Memory B cell (primary cell): ENCODE results near the gene FTHL17.

Experiments
- ATAC-seq: fragments of 150-1000 bp; cut with Tn5 transposase; 2 replicates; pipeline ENCODE4 v1.10.0; 2021; ENCODE audit warnings: low read depth, mild to moderate bottlenecking, moderate library complexity
- DNase-seq, 2 donors: peaks; one replicate each; pipeline ENCODE4 v3.0.0; 2022; ENCODE audit warnings: low spot score in 2 of 2
- H3K27ac Mint-ChIP-seq: one replicate; pipeline ENCODE4 v1.8.0; 2022; ENCODE audit warnings: mild to moderate bottlenecking, moderate library complexity, mixed read lengths
- H3K27me3 Mint-ChIP-seq: one replicate; pipeline ENCODE4 v1.8.0; 2022; ENCODE audit warnings: mixed read lengths
- H3K36me3 Mint-ChIP-seq: one replicate; pipeline ENCODE4 v1.8.0; 2022; ENCODE audit warnings: mild to moderate bottlenecking, mixed read lengths
- H3K4me1 Mint-ChIP-seq: one replicate; pipeline ENCODE4 v1.8.0; 2022; ENCODE audit warnings: mixed read lengths
- H3K4me3 Mint-ChIP-seq: one replicate; pipeline ENCODE4 v1.8.0; 2022; ENCODE audit warnings: mild to moderate bottlenecking, moderate library complexity, mixed read lengths
- H3K9me3 Mint-ChIP-seq: one replicate; pipeline ENCODE4 v1.8.0; 2022; ENCODE audit warnings: mixed read lengths

The FTHL17 gene

DNA sequence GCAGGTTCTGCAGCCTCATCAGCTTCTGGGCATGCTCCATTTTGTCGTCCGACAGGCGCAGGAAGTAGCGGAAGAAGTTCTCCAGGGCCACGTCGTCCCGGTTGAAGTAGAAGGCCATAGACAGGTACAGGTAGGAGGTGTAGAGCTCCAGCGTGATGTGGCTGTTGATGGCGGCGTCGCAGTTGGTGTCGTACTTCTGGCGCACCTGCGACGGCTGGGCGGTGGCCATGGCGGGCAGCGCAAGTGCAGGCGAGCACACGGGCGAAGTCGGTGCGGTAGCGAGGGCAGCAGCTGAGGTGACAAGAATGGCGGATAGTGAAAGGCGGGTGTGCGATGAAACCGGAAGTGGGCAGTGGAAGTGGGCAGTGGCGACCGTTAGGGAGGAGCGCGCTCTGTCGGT lies at the start of gene FTHL17:
Gene FTHL17 (minus strand): TSS at position 317 of the 400 bp plus-strand sequence. CDS start 88 bp downstream, at position 229.
- H3K27me3 Mint-ChIP-seq, result no peaks in the 10 kb centered on the region
- H3K9me3 Mint-ChIP-seq, result peaks cover 7% of the 10 kb centered on the region
- peaks cover 3% of the 10 kb centered on the region for H3K4me1 Mint-ChIP-seq
- no peak for DNase-seq
- H3K36me3 Mint-ChIP-seq, result no peaks in the 10 kb centered on the region
- H3K4me3 Mint-ChIP-seq, result no peak within 1 kb of the TSS
- H3K27ac Mint-ChIP-seq, result no peak within 1 kb of the TSS
- ATAC-seq, result no peak

DNA sequence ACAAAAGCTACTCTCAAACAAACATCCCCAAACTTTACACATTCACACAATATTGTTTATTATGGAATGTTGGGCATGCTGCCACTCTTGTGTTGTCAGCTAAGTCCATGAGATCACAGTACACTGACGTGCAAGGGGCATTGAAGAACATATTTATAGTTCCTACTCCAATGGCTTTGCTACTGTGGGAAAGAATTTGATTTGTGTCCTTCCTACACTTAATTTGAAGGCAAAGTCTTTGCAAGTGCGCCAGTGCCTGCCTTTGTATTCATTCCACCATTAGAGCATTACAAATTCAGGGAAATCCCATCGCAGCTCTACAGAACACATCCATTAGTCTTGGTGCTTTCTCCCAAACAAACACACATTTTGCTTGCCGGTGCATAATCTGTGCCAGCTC lies 45.4 kb upstream of the FTHL17 start:
- no peak overlapping the region for H3K27ac Mint-ChIP-seq
- H3K36me3 Mint-ChIP-seq, result no peaks in the 10 kb centered on the region
- no peaks in the 10 kb centered on the region for H3K9me3 Mint-ChIP-seq
- peaks cover 12% of the 10 kb centered on the region for H3K27me3 Mint-ChIP-seq
- ATAC-seq, result no peak
- H3K4me3 Mint-ChIP-seq, result no peak overlapping the region
- H3K4me1 Mint-ChIP-seq, result no peaks in the 10 kb centered on the region
- no peak for DNase-seq

DNA sequence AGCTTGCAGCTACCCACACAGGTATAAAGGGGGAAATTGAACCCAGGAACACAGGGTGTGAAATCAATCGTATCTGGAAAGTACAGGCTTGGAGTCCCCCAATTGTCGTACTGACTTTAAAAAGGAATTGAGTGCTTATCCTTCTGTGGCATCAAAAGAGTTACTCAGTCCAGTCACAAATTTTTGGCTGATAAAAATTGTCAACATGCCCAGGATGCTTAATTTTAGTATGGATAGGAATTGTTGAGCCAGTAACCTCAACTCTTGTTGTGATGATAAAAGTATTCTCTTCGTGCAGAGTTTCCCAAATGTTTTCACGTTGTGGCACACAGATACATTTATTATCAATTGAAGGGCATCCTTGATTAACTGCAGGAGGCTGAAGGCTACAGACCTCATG lies 43.6 kb upstream of the FTHL17 start:
- H3K27ac Mint-ChIP-seq, result no peak overlapping the region
- peaks cover 12% of the 10 kb centered on the region for H3K27me3 Mint-ChIP-seq
- no peak for ATAC-seq
- no peak overlapping the region for H3K4me3 Mint-ChIP-seq
- H3K36me3 Mint-ChIP-seq, result no peaks in the 10 kb centered on the region
- H3K4me1 Mint-ChIP-seq, result no peaks in the 10 kb centered on the region
- H3K9me3 Mint-ChIP-seq, result no peaks in the 10 kb centered on the region
- DNase-seq, result no peak

DNA sequence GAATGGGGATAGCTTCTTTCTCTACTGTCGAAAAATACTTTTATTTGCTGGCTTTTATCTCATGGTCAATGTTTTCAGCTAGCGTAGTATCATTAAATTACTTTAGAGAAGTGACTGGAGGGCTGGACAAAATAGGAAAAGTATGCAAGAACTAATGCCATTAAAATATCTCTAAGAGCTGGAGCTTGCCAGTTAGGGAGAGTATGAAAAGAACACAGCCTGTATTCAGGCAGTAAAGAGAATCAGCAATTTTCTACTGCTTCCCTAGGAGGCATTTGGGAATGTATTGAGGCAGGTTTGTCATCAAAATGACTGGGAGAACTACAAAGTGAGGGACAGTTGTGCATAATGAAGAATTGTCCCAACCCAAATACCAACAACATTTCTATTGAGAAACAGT lies 43.0 kb upstream of the FTHL17 start:
- H3K36me3 Mint-ChIP-seq, result no peaks in the 10 kb centered on the region
- no peaks in the 10 kb centered on the region for H3K9me3 Mint-ChIP-seq
- ATAC-seq (no peak), DNase-seq (no peak)
- peaks cover 12% of the 10 kb centered on the region for H3K27me3 Mint-ChIP-seq
- no peak overlapping the region for H3K4me3 Mint-ChIP-seq
- no peak overlapping the region for H3K27ac Mint-ChIP-seq
- no peaks in the 10 kb centered on the region for H3K4me1 Mint-ChIP-seq

DNA sequence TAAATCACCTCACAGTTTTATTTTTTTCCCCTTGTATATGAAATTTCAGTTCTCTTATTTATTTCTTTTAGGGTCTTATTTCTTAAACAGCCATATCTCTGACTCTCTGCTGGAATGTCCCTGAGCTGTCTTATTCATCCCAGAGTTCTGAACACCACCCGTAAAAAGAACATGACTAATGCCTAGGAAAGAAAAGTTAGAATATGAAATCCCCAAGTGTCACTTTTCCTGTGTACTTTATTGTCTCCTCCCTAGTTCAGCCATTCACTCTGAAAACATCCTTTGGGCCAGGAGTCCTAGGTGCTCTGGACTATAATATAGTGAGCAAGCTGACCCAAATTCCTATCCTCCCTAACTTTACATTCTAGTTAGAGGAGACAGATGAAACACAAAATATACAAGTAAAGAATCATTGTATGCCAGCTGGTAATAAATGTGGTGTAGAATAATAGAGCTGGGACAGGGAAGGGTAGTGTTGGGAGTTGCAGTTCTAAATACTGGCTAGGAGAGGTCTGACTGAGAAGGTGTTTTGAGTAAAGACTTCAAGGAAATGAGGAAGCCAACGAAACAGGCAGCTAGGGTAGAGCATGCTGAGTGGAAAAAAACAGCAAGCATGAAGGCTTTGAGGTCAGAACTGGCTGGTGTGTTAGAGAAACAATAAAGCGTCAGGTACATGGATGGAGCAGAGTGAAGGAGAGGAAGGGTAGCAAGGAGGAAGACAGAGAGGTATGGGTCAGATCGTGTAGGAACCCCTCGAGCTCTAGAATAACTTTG lies 40.6 kb upstream of the FTHL17 start:
- H3K4me3 Mint-ChIP-seq, result no peak overlapping the region

DNA sequence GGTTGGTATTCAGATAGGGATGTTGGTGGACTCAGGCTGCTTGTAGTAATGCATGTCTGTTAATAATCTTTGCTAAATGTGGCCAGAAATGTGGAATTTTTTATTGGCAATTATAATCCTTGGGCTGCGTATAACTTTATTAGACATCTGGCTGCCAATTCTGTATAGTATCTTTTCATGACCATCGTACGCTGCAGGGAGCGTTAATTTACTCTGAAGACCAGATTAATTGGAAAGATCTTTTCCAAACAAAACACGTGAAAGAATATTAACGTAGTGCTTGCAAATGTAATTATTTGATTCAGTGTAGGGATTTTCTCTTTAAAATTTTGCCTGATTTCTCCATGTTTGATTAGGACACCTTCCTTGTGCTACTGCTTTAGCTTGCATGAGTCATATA lies 38.8 kb upstream of the FTHL17 start:
- H3K27ac Mint-ChIP-seq, result no peak overlapping the region
- DNase-seq, result no peak
- H3K27me3 Mint-ChIP-seq, result peaks cover 12% of the 10 kb centered on the region
- no peaks in the 10 kb centered on the region for H3K4me1 Mint-ChIP-seq
- H3K4me3 Mint-ChIP-seq, result no peak overlapping the region
- no peak for ATAC-seq
- no peaks in the 10 kb centered on the region for H3K36me3 Mint-ChIP-seq
- H3K9me3 Mint-ChIP-seq, result no peaks in the 10 kb centered on the region

More for the DNA sequence above, 40.6 kb upstream of the FTHL17 start:
- Mint-ChIP-seq H3K27ac (no peak overlapping the region), H3K9me3 (no peaks in the 10 kb centered on the region), H3K36me3 (no peaks in the 10 kb centered on the region), H3K27me3 (peaks cover 12% of the 10 kb centered on the region), H3K4me1 (no peaks in the 10 kb centered on the region)
- ATAC-seq (no peak), DNase-seq (no peak)

DNA sequence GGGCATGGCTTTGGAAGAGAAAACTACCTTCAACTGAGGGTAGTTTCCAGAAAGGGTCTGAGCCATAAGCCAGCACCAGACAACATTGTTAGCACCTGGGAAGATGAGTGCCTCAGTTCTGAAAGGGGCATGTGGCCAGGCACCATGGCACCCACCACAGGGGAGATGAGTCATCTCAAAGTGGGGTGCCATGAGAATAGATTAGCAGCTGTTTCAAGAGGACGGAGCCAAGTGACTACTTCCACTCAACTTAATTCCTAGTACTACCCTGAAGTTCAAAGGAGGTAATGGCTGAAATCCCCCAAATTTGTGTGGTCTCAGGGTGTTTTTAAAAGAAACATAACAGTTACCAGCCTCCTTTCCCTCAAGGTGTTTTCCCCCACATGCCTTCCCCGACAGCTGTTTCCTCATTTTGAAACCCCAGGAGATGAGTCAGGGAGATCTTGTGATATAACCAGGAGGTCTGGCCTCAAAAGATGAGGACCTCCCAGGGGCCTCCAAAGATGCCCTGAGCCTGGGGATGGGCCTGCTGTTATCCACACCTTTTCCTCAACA lies 27.8 kb upstream of the FTHL17 start:
- H3K27me3 Mint-ChIP-seq, result no peaks in the 10 kb centered on the region
- no peak overlapping the region for H3K27ac Mint-ChIP-seq
- DNase-seq (no peak), ATAC-seq (peak; percentile 46)
- no peaks in the 10 kb centered on the region for H3K36me3 Mint-ChIP-seq
- H3K9me3 Mint-ChIP-seq, result peaks cover 3% of the 10 kb centered on the region
- no peak overlapping the region for H3K4me3 Mint-ChIP-seq
- H3K4me1 Mint-ChIP-seq, result no peaks in the 10 kb centered on the region

DNA sequence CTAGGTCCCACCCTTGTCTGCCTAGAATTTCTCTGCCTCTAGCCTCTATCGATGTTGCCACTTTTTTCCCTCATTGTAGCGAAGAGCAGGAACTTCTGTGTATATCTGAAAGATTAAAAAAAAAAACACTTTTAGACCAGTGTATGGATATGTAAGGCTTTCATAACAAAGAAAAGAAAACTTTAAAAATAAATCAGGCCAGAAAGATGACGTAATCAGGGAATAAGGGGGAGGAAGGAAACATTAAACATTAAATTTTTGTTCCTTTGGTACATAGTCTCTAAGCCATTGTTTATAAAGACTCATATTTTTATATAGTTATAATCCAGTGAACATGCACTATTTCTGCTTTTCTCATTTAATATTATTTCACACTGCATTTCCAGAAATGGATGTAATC lies 26.2 kb upstream of the FTHL17 start:
- peaks cover 1% of the 10 kb centered on the region for H3K4me1 Mint-ChIP-seq
- H3K4me3 Mint-ChIP-seq, result no peak overlapping the region
- peaks cover 3% of the 10 kb centered on the region for H3K9me3 Mint-ChIP-seq
- H3K36me3 Mint-ChIP-seq, result no peaks in the 10 kb centered on the region
- DNase-seq, result no peak
- no peak overlapping the region for H3K27ac Mint-ChIP-seq
- H3K27me3 Mint-ChIP-seq, result no peaks in the 10 kb centered on the region
- no peak for ATAC-seq

DNA sequence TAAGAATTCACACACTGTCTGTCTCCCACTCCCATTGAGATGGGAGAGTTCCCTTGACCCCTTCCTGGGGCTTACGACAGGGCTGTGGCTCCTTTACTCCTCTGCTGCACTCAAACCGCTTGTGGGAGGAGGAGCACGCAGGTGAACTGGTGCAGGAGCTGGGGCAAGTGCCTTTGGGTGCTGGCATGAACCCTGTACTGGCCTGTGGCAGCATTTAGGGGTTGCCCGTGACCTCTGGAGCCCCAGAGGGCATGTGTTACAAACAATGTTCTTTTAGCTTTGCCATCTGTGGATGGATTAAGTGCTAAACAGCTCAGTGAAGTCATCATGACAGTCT lies 21.8 kb upstream of the FTHL17 start:
- DNase-seq (no peak), ATAC-seq (no peak)
- Mint-ChIP-seq H3K4me3 (no peak overlapping the region), H3K4me1 (peaks cover 2% of the 10 kb centered on the region), H3K9me3 (peaks cover 3% of the 10 kb centered on the region), H3K27me3 (no peaks in the 10 kb centered on the region), H3K36me3 (no peaks in the 10 kb centered on the region), H3K27ac (no peak overlapping the region)

DNA sequence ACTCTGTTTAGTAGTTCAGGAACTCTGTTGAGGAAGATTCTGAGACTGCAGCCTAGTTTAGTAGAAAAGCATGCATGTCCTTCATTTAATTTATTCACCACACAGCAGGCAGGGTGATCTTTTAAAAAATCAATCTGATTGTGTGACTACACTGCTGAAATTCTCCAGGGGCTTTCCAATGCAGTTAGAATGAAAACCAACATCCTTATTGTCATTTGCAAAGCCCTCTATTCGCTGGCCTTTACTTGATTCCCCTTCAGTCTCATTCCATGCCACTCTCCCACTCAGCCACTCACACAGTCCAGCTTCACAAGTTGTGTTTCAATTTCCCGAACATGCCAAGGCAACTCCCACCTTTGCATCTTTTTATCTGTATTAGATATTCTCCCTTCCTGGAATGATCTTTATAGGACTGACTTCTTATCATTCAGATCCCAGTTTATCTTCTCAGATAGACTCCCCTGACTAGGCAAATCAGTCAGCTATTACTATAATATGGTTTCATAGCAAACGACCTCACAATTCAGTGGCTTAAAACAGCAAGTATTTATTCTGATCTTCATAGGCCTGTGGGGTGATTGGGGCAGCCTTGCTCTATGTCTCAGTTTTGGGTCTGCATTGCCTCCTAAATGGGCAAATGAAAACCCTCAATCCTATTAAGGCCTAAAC lies 21.3 kb upstream of the FTHL17 start:
- ATAC-seq, result no peak
- peaks cover 2% of the 10 kb centered on the region for H3K4me1 Mint-ChIP-seq
- no peak for DNase-seq
- no peak overlapping the region for H3K4me3 Mint-ChIP-seq
- no peaks in the 10 kb centered on the region for H3K27me3 Mint-ChIP-seq
- no peaks in the 10 kb centered on the region for H3K36me3 Mint-ChIP-seq
- no peak overlapping the region for H3K27ac Mint-ChIP-seq
- H3K9me3 Mint-ChIP-seq, result peaks cover 3% of the 10 kb centered on the region

DNA sequence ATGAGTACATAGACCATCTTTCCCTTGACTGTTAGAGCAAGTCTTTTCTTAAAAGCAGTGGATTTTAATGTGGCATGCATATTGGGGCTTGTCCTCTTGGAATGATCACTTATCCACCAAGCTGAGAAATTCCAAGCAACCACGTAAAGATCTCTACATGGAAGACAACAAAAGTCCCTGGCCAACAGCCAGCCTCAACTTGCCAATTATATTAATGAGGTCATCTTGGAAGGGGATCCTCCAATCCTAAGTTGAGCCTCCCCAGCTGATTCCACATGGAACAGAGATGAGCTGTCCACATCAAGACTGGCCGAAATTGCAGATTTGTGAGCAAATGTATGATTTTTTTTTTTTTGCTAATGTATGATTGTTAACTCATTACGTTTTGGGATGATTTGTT lies 20.6 kb upstream of the FTHL17 start:
- Mint-ChIP-seq H3K36me3 (no peaks in the 10 kb centered on the region), H3K27me3 (no peaks in the 10 kb centered on the region), H3K27ac (no peak overlapping the region), H3K9me3 (peaks cover 3% of the 10 kb centered on the region), H3K4me3 (no peak overlapping the region), H3K4me1 (peaks cover 2% of the 10 kb centered on the region)
- DNase-seq (no peak), ATAC-seq (no peak)

DNA sequence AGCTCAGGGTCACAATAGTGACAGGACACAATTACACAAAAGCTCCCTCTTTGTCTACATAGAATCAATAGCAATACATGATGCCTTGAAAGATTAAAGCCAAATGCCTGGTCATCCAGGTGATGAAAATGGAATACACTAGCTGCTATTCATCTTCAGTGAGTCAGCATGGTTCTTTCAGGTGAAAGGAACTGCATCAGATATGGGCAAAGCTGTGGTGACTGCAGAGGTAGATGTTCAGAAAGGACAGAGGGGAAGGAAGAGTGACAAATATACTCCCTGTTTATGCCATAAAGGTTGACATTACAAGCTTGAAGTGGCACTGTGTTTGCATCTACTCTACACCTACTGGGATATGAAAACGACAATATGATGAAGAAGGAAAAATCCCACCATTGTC lies 20.0 kb upstream of the FTHL17 start:
- Mint-ChIP-seq H3K4me3 (no peak overlapping the region), H3K27ac (no peak overlapping the region), H3K36me3 (no peaks in the 10 kb centered on the region), H3K9me3 (peaks cover 2% of the 10 kb centered on the region), H3K27me3 (no peaks in the 10 kb centered on the region), H3K4me1 (peaks cover 2% of the 10 kb centered on the region)
- ATAC-seq (no peak), DNase-seq (no peak)

DNA sequence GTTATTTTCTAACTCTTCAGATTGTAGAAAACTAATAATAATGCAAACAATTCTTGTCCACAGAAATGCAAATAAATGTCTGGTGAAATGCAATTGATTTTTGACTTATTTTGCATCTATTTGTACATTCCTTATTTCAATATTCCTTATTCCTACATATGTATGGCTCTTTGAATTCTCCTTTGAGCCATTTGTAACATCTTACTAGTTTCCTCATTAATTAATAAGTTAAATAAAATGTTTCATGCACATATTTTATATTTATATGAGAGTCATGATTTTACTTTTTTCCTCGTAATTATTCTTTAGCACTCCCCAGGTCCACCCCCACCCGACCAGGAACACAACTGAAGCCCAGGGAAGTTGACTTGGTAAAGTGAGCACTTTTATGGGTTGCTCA lies 2.7 kb upstream of the FTHL17 start:
- ATAC-seq (no peak), DNase-seq (no peak)
- Mint-ChIP-seq H3K4me3 (no peak overlapping the region), H3K36me3 (no peaks in the 10 kb centered on the region), H3K27ac (no peak overlapping the region), H3K27me3 (no peaks in the 10 kb centered on the region), H3K9me3 (peaks cover 7% of the 10 kb centered on the region), H3K4me1 (no peaks in the 10 kb centered on the region)

DNA sequence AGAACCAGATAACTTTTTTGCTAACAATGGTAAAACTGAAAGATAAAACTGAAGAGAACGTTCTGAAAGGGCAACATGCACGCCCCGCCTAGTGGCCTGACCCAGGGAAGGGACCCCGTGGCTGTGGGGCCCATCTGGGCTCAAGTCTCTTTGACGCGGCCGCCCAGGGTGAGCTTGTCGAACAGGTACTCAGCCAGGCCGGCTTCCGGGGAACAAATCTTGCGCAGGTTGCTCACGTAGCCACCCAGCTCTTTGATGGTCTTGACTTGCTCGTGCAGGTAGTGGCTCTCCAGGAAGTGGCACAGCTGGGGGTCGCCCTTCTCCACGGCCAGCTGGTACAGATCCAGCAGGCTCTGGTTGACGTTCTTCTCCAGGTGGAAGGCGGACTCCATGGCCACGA lies 579 bp downstream of the FTHL17 start:
- Mint-ChIP-seq H3K4me3 (no peak overlapping the region), H3K27ac (no peak overlapping the region), H3K27me3 (no peaks in the 10 kb centered on the region), H3K9me3 (peaks cover 7% of the 10 kb centered on the region), H3K36me3 (no peaks in the 10 kb centered on the region), H3K4me1 (peaks cover 3% of the 10 kb centered on the region)
- ATAC-seq, result no peak
- no peak for DNase-seq

DNA sequence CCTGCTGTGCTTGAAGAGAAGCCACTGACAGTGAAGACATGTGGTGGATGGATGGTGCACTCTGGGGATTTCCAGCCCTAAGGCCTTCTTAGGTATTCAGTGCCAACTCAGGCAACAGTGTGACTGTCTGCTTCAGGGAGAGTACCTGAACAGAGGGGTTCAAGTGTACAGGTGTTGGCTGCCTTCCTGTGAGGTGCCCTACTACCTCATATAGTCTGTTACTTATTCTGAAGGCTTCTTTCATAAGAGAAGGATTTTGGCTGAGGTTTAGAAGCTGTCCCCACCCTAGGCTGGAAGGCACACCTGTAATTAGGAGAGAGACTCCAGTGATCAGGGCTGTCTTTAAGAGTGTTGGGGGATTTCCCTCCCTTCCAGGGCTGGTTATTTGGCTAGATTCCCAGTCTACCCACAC lies 1.8 kb downstream of the FTHL17 start:
- H3K36me3 Mint-ChIP-seq, result no peaks in the 10 kb centered on the region
- no peak overlapping the region for H3K4me3 Mint-ChIP-seq
- peaks cover 3% of the 10 kb centered on the region for H3K4me1 Mint-ChIP-seq
- H3K9me3 Mint-ChIP-seq, result peaks cover 7% of the 10 kb centered on the region
- H3K27ac Mint-ChIP-seq, result no peak overlapping the region
- no peak for DNase-seq
- no peaks in the 10 kb centered on the region for H3K27me3 Mint-ChIP-seq
- ATAC-seq, result no peak
